ENCODE data around the gene VMAC.

DNA sequence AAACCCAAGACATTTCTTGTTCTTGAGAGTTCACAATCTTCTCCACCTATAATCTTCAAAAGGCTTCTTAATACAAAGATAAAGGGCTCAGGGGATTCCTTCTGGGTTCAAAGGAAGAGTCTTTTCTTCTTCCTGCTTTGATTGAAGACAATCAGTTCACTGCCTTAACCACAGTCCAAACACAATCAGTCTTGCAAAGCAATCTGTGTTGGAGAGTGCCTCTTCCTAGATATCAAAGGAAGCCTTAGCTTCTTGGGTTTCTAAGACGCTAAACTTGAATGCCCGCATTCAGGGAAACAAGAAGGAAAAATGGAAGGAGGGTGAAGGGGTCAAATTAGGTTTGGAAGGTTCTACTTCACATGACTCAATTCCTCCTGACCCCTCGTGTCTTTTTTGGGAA lies 46.1 kb downstream of the VMAC start:
- TF ChIP-seq, protein P1, sequence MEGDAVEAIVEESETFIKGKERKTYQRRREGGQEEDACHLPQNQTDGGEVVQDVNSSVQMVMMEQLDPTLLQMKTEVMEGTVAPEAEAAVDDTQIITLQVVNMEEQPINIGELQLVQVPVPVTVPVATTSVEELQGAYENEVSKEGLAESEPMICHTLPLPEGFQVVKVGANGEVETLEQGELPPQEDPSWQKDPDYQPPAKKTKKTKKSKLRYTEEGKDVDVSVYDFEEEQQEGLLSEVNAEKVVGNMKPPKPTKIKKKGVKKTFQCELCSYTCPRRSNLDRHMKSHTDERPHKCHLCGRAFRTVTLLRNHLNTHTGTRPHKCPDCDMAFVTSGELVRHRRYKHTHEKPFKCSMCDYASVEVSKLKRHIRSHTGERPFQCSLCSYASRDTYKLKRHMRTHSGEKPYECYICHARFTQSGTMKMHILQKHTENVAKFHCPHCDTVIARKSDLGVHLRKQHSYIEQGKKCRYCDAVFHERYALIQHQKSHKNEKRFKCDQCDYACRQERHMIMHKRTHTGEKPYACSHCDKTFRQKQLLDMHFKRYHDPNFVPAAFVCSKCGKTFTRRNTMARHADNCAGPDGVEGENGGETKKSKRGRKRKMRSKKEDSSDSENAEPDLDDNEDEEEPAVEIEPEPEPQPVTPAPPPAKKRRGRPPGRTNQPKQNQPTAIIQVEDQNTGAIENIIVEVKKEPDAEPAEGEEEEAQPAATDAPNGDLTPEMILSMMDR (IDR thresholded peaks at IDR 0.05): no peak
- TF ChIP-seq EZH2 (IDR thresholded peaks at IDR 0.05) (no peak), EZH2phosphoT487 (IDR thresholded peaks at IDR 0.05) (peak; percentile 49)

Measured in neural progenitor cell (in vitro differentiated cells).